GM18505 (cell line): Measurements from ENCODE around the gene DDX54.

Source experiments
- ATAC-seq: cut with Tn5 transposase; IDR thresholded peaks from one replicate; pipeline ENCODE4 v1.9.1; 2021; ENCODE audit not compliant: unreplicated experiment
- POLR2A ChIP-seq: IDR thresholded peaks from 4 replicates; pipeline ENCODE4 v1.6.1; 2011; ENCODE audit warnings: borderline replicate concordance; ENCODE audit not compliant: insufficient read depth, insufficient read length; ENCODE audit errors: extremely low read depth

Gene DDX54

GRCh38 chr12:113203852-113204760 lies 18.8 kb upstream of the DDX54 start:
- TF ChIP-seq POLR2A, result no peak
- ATAC-seq, result no peak

- ATAC-seq, result no peak
- TF ChIP-seq POLR2A, result no peak
These were observed 17.2 kb upstream of the DDX54 start for GRCh38 chr12:113202300-113203075.

GRCh38 chr12:113201187-113202177 lies 16.2 kb upstream of the DDX54 start:
- TF ChIP-seq POLR2A, result no peak
- ATAC-seq, result no peak

- ATAC-seq, result no peak
- TF ChIP-seq POLR2A, result no peak
These were observed 14.9 kb upstream of the DDX54 start for GRCh38 chr12:113200021-113200797.

- no peak for TF ChIP-seq POLR2A
- ATAC-seq, result no peak
These were observed 13.0 kb upstream of the DDX54 start for GRCh38 chr12:113198296-113198695.

GRCh38 chr12:113197518-113198077 lies 12.3 kb upstream of the DDX54 start:
- no peak for TF ChIP-seq POLR2A
- ATAC-seq, result no peak

- TF ChIP-seq POLR2A, result no peak
- ATAC-seq, result no peak
These were observed 11.7 kb upstream of the DDX54 start for GRCh38 chr12:113196990-113197389.

- no peak for ATAC-seq
- TF ChIP-seq POLR2A, result no peak
These were observed 11.3 kb upstream of the DDX54 start for GRCh38 chr12:113196582-113196981.

GRCh38 chr12:113195598-113195997 lies 10.3 kb upstream of the DDX54 start:
- TF ChIP-seq POLR2A, result no peak

GRCh38 chr12:113194971-113195391 lies 9.7 kb upstream of the DDX54 start:
- TF ChIP-seq POLR2A, result no peak
- no peak for ATAC-seq

More at GRCh38 chr12:113195598-113195997, 10.3 kb upstream of the DDX54 start:
- no peak for ATAC-seq

GRCh38 chr12:113191227-113191626 lies 5.9 kb upstream of the DDX54 start:
- ATAC-seq, result no peak
- no peak for TF ChIP-seq POLR2A

- ATAC-seq, result no peak
- no peak for TF ChIP-seq POLR2A
These were observed 5.5 kb upstream of the DDX54 start for GRCh38 chr12:113190761-113191160.

GRCh38 chr12:113189361-113189760 lies 4.1 kb upstream of the DDX54 start:
- no peak for ATAC-seq
- TF ChIP-seq POLR2A, result no peak
